ENCODE data around the gene QSOX2.

DNA sequence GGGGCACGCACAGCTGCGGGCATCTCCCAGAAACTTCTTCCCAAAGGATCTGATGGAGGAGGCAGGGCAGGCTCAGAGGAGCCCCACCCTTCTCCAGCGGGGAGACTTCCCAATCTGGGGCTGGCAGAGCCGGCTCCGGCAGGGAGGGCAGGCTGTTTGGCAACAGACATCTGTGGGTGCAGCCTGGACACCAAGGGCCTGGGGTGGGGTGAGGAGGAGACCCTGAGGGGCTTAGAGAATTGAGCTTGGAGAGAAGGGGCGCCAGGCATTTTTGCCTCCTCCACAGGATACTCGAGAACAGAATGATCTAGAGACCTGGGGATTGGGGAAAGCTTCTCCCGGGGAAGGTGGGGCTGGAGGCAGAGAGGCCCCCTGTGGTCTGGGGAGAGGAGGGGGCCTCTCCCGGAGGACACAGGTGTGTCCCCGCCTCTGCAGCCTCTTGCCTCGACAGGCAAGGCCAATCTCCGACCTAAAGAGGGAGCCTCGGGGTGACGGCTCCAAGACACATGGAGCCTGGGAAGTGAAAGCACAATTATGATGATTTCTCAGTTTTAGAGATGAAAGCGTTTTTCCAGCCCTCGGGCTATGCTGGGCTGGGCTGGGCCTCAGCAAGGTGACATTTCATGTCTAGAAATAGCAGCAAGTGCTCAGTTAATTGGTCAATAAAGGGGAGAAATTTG lies 49.1 kb downstream of the QSOX2 start:
- TF ChIP-seq, protein P1, sequence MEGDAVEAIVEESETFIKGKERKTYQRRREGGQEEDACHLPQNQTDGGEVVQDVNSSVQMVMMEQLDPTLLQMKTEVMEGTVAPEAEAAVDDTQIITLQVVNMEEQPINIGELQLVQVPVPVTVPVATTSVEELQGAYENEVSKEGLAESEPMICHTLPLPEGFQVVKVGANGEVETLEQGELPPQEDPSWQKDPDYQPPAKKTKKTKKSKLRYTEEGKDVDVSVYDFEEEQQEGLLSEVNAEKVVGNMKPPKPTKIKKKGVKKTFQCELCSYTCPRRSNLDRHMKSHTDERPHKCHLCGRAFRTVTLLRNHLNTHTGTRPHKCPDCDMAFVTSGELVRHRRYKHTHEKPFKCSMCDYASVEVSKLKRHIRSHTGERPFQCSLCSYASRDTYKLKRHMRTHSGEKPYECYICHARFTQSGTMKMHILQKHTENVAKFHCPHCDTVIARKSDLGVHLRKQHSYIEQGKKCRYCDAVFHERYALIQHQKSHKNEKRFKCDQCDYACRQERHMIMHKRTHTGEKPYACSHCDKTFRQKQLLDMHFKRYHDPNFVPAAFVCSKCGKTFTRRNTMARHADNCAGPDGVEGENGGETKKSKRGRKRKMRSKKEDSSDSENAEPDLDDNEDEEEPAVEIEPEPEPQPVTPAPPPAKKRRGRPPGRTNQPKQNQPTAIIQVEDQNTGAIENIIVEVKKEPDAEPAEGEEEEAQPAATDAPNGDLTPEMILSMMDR (IDR thresholded peaks at IDR 0.05) = no peak
- no peak for TF ChIP-seq POLR2AphosphoS5 (IDR thresholded peaks at IDR 0.05)
- no peak for TF ChIP-seq EP300 (IDR thresholded peaks at IDR 0.05)
- no peak for TF ChIP-seq POLR2A (IDR thresholded peaks at IDR 0.05)

Data from stomach (tissue), 4 donors.